Muscle layer of colon (tissue), 2 donors: Measurements from ENCODE around the gene CNOT1.

Experiments
- H3K27ac ChIP-seq: one replicate; pipeline ENCODE4 v1.7.0; 2013; ENCODE audit warnings: low read depth, mild to moderate bottlenecking, low read length, moderate library complexity
- H3K27me3 ChIP-seq, 2 donors: one replicate each; pipeline ENCODE4 v1.7.0; 2013; ENCODE audit warnings: low read length in 2 of 2, mild to moderate bottlenecking in 2 of 2; ENCODE audit not compliant: insufficient read depth in 2 of 2, control insufficient read depth in 1 of 2
- H3K36me3 ChIP-seq: one replicate; pipeline ENCODE4 v1.7.0; 2013; ENCODE audit warnings: mild to moderate bottlenecking, low read length; ENCODE audit not compliant: insufficient read depth
- H3K4me1 ChIP-seq: one replicate; pipeline ENCODE4 v1.7.0; 2013; ENCODE audit warnings: mild to moderate bottlenecking, low read length; ENCODE audit not compliant: insufficient read depth
- H3K4me3 ChIP-seq, 2 donors: one replicate each; pipeline ENCODE4 v1.7.0; 2013; ENCODE audit warnings: low read length in 2 of 2, low read depth in 1 of 2, mild to moderate bottlenecking in 1 of 2, moderate library complexity in 1 of 2
- H3K9ac ChIP-seq: one replicate; pipeline ENCODE4 v1.7.0; 2013; ENCODE audit warnings: low read length
- H3K9me3 ChIP-seq: one replicate; pipeline ENCODE4 v1.7.0; 2013; ENCODE audit warnings: mild to moderate bottlenecking, low read length
- donor health status: abdominal sarcoma.
- donor health status: Adenocarcinoma of cecum.

The CNOT1 gene

GRCh38 chr16:58654560-58655214, 25.1 kb upstream of the CNOT1 start:
- no peak overlapping the region for H3K9ac ChIP-seq

GRCh38 chr16:58652741-58653140, 23.1 kb upstream of the CNOT1 start:
- Histone ChIP-seq H3K36me3 (no peaks in the 10 kb centered on the region), H3K27me3 (no peaks in the 10 kb centered on the region), H3K9me3 (no peaks in the 10 kb centered on the region), H3K4me3 (no peak overlapping the region), H3K27ac (no peak overlapping the region), H3K9ac (no peak overlapping the region), H3K4me1 (no peaks in the 10 kb centered on the region)

More at GRCh38 chr16:58654560-58655214, 25.1 kb upstream of the CNOT1 start:
- Histone ChIP-seq H3K27me3 (no peaks in the 10 kb centered on the region), H3K4me1 (no peaks in the 10 kb centered on the region), H3K4me3 (no peak overlapping the region), H3K9me3 (no peaks in the 10 kb centered on the region), H3K36me3 (no peaks in the 10 kb centered on the region), H3K27ac (no peak overlapping the region)

DNA sequence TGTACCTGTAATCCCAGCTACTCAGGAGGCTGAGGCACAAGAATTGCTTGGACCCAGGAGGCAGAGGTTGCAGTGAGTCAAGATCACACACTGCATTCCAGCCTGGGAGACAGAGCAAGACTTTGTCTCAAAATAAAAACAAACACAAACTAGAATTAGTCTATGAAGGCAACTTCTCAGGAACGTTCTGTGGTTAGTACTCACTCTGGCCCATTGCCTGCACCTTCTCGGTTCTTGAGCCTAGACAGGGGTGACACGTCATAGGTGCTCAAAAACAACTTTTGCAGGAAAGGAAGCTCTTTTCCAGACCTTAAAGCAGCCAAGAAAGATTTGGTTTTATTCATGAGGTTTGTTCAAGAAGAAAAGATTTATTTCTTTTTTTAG, 22.3 kb upstream of the CNOT1 start:
- no peaks in the 10 kb centered on the region for H3K9me3 ChIP-seq

GRCh38 chr16:58649707-58650106, 20.1 kb upstream of the CNOT1 start:
- Histone ChIP-seq H3K9ac (no peak overlapping the region), H3K36me3 (no peaks in the 10 kb centered on the region), H3K4me1 (no peaks in the 10 kb centered on the region), H3K9me3 (no peaks in the 10 kb centered on the region), H3K4me3 (no peak overlapping the region), H3K27me3 (no peaks in the 10 kb centered on the region), H3K27ac (no peak overlapping the region)

More for the DNA sequence above, 22.3 kb upstream of the CNOT1 start:
- Histone ChIP-seq H3K4me1 (no peaks in the 10 kb centered on the region), H3K27me3 (no peaks in the 10 kb centered on the region), H3K9ac (no peak overlapping the region), H3K4me3 (no peak overlapping the region), H3K27ac (no peak overlapping the region), H3K36me3 (no peaks in the 10 kb centered on the region)

DNA sequence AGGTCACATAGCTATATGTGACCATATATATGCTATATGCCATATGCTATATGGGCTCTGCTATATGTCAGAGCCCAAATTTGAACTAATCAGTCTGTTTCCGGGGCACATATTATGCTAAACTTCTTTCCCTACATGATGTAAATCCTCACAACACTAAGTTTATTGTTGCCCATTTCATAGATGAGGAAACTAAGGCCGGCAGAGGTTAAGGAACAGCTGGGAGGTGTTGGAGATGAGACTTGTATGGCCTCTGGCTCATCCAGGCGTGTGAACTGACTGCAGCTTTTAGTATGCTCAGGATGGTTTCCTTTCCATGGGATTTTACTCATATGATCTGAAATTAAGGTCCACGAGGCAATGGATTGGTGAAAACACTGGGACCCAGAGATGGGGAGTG, 17.5 kb upstream of the CNOT1 start:
- Histone ChIP-seq H3K9me3 (no peaks in the 10 kb centered on the region), H3K27me3 (no peaks in the 10 kb centered on the region), H3K4me1 (no peaks in the 10 kb centered on the region), H3K27ac (no peak overlapping the region), H3K9ac (no peak overlapping the region), H3K36me3 (no peaks in the 10 kb centered on the region), H3K4me3 (no peak overlapping the region)

- no peak overlapping the region for H3K9ac ChIP-seq
- no peaks in the 10 kb centered on the region for H3K27me3 ChIP-seq
- H3K4me1 ChIP-seq = no peaks in the 10 kb centered on the region
- H3K4me3 ChIP-seq = no peak overlapping the region
- H3K27ac ChIP-seq = no peak overlapping the region
- no peaks in the 10 kb centered on the region for H3K36me3 ChIP-seq
- no peaks in the 10 kb centered on the region for H3K9me3 ChIP-seq
These were observed 15.3 kb upstream of the CNOT1 start for GRCh38 chr16:58644765-58645487.

- Histone ChIP-seq H3K4me3 (no peak overlapping the region), H3K9ac (no peak overlapping the region), H3K27ac (no peak overlapping the region), H3K27me3 (no peaks in the 10 kb centered on the region), H3K36me3 (no peaks in the 10 kb centered on the region), H3K4me1 (no peaks in the 10 kb centered on the region), H3K9me3 (no peaks in the 10 kb centered on the region)
These were observed 14.5 kb upstream of the CNOT1 start for GRCh38 chr16:58644108-58644507.

GRCh38 chr16:58640949-58641348, 11.3 kb upstream of the CNOT1 start:
- Histone ChIP-seq H3K27me3 (no peaks in the 10 kb centered on the region), H3K4me1 (no peaks in the 10 kb centered on the region), H3K4me3 (no peak overlapping the region), H3K9ac (no peak overlapping the region), H3K9me3 (no peaks in the 10 kb centered on the region), H3K36me3 (no peaks in the 10 kb centered on the region), H3K27ac (no peak overlapping the region)

DNA sequence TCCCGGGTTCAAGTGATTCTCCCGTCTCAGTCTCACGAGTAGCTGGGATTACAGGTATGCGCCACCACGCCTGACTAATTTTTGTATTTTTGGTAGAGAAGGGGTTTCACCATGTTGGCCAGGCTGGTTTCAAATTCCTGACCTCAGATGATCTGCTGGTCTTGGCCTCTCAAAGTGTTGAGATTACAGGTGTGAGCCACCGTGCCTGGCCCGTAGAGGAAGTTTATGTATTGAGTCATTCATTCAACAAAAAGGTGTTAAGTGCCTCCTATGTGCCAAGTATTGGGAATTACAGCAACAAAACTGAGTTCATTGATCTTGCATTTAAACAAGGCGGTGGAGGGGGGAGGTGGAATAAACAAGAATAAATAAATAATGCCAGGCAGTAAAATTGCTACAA, 10.2 kb upstream of the CNOT1 start:
- H3K4me1 ChIP-seq = no peaks in the 10 kb centered on the region
- no peak overlapping the region for H3K9ac ChIP-seq
- H3K4me3 ChIP-seq = no peak overlapping the region
- no peaks in the 10 kb centered on the region for H3K9me3 ChIP-seq
- no peaks in the 10 kb centered on the region for H3K27me3 ChIP-seq
- no peaks in the 10 kb centered on the region for H3K36me3 ChIP-seq
- H3K27ac ChIP-seq = no peak overlapping the region

GRCh38 chr16:58639230-58639629, 9.6 kb upstream of the CNOT1 start:
- Histone ChIP-seq H3K27ac (no peak overlapping the region), H3K4me3 (no peak overlapping the region), H3K4me1 (no peaks in the 10 kb centered on the region), H3K36me3 (no peaks in the 10 kb centered on the region), H3K9me3 (no peaks in the 10 kb centered on the region), H3K27me3 (no peaks in the 10 kb centered on the region), H3K9ac (no peak overlapping the region)

DNA sequence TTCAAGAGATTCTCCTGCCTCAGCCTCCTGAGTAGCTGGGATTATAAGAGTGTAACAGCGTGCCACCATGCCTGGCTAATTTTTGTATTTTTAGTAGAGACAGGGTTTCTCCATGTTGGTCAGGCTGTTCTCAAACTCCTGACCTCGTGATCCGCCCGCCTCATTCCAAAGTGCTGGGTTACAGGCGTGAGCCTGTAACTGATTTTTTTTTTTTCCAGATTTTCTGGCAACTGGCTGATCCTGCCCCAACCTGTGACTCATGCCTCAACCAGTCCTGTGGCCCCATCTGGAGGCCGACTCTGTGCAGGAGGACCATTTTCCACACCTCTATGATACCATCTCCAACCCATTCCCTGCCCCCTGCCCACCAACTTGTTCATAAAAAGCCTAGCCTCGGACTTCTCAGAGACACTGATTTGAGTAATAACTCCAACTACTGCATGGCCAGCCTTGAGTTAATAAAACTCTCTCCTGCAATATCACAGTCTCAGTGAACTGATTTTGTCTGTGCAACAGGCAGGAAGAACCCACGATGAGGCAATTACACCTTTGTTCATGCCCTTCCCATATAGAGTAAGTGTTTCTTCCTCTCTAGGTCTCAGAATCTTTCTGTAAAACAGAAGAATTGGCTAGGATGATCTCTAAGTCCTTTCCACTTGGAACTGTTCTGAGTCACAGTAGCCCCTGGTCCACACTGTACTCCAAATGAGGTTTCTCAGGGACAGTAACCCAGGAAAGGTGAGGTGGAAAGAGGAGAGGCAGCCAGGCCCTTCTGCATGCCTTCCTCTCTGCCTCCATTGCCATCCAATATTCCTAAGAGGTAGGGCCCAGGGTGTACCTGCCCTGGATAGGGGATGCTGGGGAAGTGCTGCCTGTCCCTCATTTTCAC, 8.8 kb upstream of the CNOT1 start:
- Histone ChIP-seq H3K27ac (no peak overlapping the region), H3K9me3 (no peaks in the 10 kb centered on the region), H3K4me1 (no peaks in the 10 kb centered on the region), H3K36me3 (no peaks in the 10 kb centered on the region), H3K27me3 (no peaks in the 10 kb centered on the region), H3K9ac (no peak overlapping the region), H3K4me3 (no peak overlapping the region)
